HG03196 (cell line): ENCODE results near the gene ZFP90.
"Not testable (repeated sequence)": the region's sequence is repeated elsewhere in the genome, so short reads cannot be mapped to it uniquely, and the experiment has no call there.

Experiments used
- ATAC-seq: cut with Tn5 transposase; IDR thresholded peaks from one replicate; pipeline ENCODE4 v1.9.1; 2021; ENCODE audit not compliant: unreplicated experiment

ZFP90 gene

GRCh38 chr16:68538880-68539701 is at the start of gene ZFP90:
TSS of gene ZFP90 (plus strand) at chr16:68539291. CDS start at chr16:68539793, 502 bp downstream.
- ATAC-seq = peak; percentile 91

- ATAC-seq = no peak
Measured at GRCh38 chr16:68490358-68490757, 48.7 kb upstream of the ZFP90 start.

DNA sequence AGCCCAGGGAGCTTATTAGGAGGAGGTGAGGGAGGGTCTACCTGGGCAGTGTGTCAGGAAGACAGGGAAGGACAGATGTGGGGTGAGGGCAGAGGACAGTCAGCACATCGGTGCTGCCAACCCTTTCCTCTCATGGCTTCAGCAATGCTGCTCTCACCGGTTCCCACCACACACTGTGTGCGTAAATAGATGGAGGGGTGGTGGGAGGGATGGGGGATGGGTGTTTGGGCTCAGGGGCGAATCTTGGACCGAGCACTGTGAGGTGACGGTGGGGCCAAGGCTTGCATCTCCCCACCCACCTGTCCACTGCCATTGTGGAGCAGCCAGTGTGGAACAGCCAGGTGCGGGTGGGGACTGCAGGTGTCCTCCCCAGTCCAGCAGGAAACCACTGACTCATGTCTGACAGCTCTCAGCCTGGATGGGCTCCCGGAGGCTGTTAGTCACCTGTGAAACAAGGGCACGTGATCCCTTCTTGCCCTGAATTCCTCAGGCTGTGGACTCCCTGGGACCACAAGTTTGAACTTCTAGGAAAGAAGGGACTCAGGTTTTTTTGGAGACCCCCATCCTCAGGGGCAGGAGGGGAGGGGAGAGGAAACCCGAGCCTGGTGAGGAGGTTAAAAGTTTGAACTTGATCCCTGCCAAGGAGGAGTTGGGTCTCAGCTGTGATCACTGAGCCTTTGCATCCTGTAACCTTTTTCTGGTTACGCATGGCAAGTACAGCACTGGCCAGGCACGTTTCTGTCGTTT is 48.1 kb upstream of the ZFP90 start:
- no peak for ATAC-seq

GRCh38 chr16:68491576-68491950 is 47.5 kb upstream of the ZFP90 start:
- ATAC-seq = no peak

DNA sequence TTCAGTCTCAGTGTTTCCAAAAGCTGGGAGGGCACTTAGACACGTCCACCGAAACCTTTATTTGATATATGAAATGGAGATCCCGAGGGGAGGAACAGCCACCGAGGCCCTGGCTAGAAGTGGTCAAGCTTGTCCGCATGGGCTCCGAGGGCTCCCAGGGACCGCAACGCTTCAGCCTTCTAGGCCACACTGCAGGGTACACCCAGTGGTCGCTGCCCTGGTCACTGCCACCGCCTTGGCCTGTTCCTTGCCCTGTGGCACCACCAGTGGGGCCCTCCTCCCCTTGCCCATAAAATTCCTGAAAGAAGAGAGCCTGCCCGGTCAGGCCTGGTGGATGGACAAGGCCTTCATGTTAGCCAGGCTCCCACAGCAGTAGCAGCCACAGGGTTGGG is 46.9 kb upstream of the ZFP90 start:
- ATAC-seq = no peak

DNA sequence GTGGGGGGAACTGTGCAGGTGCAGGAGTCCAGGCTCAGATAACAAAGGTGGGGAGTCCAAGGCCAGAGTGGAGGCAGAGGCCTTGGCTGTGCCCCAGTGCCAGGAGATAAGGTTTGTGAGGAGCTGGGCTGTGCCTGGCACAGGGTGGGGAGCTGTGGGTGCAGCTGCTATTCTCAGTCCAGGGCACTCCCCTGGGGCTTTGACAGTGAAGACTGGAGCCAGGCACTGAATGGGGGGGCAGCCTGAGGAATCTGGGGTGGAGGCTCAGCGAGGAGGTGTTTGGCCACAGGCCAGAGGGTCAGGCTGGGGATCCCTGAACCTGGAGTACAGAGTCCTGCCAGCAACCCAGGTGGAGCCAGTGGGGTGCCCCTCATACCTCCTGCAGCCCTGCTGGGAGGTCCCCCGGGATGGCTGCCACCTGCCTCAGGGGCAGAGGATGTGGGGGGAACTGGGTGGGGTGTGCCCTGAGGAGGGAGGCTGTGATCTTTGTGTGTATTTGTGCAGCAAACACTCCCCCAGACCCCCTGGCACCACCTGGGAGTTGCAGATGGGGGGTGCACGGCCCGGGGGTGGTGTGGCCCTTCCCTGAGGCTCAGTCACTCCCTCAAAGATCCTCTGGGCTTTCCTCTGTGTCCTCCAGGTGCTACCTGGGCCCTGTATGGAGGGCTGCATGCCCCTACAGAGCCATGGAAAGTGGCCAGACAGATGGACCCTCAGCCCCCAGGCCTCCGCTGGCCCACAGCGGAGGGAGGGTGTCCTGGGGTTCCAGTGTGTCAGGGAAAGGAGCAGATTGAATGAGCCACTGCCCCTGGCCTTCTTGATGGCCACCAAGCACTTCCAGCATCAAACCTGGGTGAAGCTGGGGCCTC is 46.3 kb upstream of the ZFP90 start:
- ATAC-seq = no peak

GRCh38 chr16:68493412-68494070 is 45.5 kb upstream of the ZFP90 start:
- no peak for ATAC-seq

GRCh38 chr16:68494261-68494660 is 44.8 kb upstream of the ZFP90 start:
- not testable (repeated sequence) for ATAC-seq

DNA sequence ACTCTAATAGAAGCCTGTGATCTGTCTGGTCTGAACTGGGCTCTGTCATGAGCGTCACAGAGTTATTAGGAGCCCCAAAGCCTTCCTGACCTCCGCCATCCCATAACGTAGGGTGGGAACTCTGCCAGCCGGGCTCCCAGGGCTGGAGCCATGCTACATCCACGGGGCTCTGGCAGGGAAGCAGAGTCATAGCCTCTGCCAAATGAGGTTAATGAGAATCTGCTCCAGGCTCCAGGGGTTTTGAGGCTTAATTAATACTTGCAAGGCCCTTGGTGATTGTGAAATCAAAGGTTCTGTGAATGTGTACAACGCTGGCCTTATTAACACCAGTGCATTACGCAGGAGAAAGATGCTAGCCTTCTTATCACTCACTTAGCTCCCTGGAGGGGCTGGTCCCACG is 42.4 kb upstream of the ZFP90 start:
- ATAC-seq = no peak

GRCh38 chr16:68499006-68499405 is 40.1 kb upstream of the ZFP90 start:
- no peak for ATAC-seq

DNA sequence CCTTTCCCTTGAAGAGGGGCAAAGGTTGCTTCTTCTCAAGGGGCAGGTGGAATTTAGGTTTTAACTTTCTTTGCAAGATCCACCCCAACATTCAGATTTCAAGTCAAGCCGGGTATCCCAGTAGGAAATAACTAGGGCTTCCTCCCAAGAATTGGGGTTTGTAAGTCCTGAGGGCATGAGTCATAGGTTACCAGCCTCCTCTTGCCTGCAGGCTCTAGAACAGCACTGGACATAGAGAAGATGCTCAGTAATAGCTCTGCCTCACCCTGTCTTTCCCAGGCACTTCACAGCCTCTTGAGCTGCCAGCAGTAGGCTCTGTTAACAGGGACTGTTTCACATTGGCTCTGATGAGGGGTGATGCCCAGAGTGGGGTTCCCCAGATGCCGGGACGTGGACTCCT is 35.8 kb upstream of the ZFP90 start:
- no peak for ATAC-seq

DNA sequence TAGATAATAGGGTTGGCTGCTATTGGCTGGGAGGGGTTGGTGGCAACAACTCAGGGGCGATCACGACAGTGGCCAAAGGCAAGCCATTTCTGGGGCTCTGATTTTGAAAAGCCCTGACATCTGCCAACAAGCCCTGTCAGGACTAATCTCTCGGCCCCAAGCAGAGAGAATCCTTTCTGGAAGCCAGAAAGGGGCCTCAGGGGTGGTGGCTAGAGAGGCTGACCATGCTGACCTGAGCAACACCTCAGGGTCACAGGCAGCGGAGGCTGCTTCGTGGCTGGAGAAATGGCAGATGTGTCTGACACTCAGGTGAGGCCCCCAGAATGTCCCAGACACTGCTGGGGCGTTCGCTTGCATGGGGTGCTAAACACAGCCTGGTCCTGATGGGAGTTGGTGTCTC is 35.0 kb upstream of the ZFP90 start:
- ATAC-seq = no peak

- no peak for ATAC-seq
Measured at GRCh38 chr16:68506331-68507053, 32.6 kb upstream of the ZFP90 start.

- no peak for ATAC-seq
Measured at GRCh38 chr16:68508013-68508412, 31.1 kb upstream of the ZFP90 start.

DNA sequence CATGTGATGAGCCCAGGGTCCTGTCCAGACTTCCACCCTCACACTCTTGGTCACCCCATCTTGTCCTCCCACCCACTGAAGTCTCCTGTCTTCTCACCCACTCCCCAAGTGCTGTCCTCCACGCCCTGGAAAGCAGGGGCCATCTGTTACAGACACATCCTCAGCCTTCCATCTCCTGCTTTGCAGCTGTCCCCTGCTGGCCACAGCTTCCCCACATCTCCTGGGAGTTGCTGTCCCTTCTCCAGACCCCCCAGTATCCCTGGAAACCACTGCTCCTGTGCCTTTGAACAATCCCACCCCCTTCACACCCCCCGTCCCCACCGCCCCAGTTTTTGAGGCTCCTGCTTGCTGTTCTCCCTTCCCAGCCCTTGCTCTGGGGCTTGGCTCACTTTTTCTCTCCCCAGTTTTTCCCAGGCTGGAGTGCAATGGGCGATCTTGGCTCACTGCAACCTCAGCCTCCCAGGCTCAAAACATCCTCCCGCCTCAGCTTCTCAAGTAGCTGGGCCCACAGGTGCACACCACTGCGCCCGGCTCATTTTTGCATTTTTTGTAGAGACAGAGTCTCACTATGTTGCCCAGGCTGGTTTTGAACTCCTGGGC is 30.4 kb upstream of the ZFP90 start:
- no peak for ATAC-seq

GRCh38 chr16:68509381-68509780 is 29.7 kb upstream of the ZFP90 start:
- no peak for ATAC-seq

DNA sequence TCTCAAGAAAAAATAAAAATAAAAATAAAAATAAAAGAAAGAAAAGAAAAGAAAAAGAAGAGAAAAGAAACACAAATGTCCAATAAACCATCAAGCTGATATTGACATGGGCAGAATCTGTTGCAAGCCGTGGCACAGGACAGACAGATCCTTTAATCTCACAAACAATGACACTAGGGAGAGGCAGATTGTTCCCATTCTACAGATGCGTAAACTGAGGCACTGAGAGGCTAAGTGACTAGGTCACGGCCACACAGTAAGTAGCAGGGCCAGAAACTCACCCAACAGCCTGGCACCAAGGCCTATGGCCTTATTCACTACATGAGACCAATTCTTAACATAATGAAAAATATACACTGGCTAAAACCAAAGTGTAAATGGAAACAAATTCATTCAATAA is 28.3 kb upstream of the ZFP90 start:
- no peak for ATAC-seq

DNA sequence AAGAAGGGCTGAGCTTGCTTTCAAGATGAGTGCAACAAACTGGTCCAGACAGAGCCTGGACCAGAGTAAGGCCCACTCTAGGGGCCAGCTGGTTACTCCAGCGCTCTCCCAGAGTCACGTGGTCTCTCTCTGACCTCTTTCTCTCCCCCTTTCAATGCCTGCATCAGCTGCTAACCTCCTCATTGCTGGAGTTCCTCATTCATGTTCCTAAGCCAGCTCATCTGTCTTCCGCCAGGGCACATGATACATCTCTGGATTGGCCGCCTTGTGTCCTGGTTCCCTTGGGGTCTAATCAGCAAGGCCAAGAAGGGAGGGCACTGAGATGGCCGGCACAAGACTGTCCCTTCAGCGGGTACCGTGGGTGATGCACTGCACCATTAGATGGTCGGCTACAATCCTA is 26.9 kb upstream of the ZFP90 start:
- ATAC-seq = no peak

DNA sequence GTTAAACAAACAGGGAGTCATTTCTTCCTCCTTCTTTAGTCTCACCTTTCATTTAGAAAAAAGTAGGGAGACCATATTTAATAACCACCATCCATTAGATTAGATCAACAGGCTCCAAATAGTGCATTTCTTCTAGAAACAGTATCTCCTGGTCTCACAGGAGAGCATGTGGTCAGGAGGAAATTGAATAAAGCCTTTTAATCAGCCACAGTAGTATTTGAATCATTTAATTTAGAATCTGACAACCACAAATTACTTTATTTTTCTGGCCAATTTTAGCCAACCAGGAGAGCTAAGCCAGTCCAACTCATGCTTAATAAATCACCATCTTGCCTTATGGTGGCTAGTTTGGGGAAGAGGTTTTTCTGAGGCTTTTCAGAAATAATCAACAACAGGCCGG is 26.3 kb upstream of the ZFP90 start:
- ATAC-seq = no peak

- ATAC-seq = no peak
Measured at GRCh38 chr16:68514511-68514910, 24.6 kb upstream of the ZFP90 start.
